GM12801 (cell line): ENCODE data around the gene WWC2.

Experiments used
- CTCF ChIP-seq: IDR thresholded peaks from one replicate; pipeline ENCODE4 v1.5.1; 2011; ENCODE audit warnings: control low read depth; ENCODE audit not compliant: insufficient read length; ENCODE audit errors: extremely low read depth

The WWC2 gene

GRCh38 chr4:183337833-183338232 is 238.8 kb downstream of the WWC2 start:
- no peak for TF ChIP-seq CTCF

- TF ChIP-seq CTCF = no peak
Observed at GRCh38 chr4:183342541-183343533, 243.8 kb downstream of the WWC2 start.

GRCh38 chr4:183343730-183344129 is 244.7 kb downstream of the WWC2 start:
- TF ChIP-seq CTCF = no peak

- TF ChIP-seq CTCF = no peak
Observed at GRCh38 chr4:183344523-183345255, 245.6 kb downstream of the WWC2 start.

- no peak for TF ChIP-seq CTCF
Observed at GRCh38 chr4:183345261-183345660, 246.2 kb downstream of the WWC2 start.

GRCh38 chr4:183347146-183347545 is 248.1 kb downstream of the WWC2 start:
- no peak for TF ChIP-seq CTCF

GRCh38 chr4:183347566-183347965 is 248.5 kb downstream of the WWC2 start:
- no peak for TF ChIP-seq CTCF
